ENCODE measurements around the gene KMT2E. TPM values are rescaled to one million over a fixed set of nuclear protein-coding genes. Genes with fewer than 3 reads are reported as not detected.

The KMT2E gene
- total and polyA plus RNA-seq, 2 donors (not counting 1 experiment from before 2014, with no cell fraction given) = 32.4 to 328 TPM

- Histone ChIP-seq H3K4me3 (ENCODE audit: control extremely low read depth in 1 of 5, extremely low read depth in 1 of 5, insufficient read depth in 1 of 5, low read depth in 2 of 5, low read length in 4 of 5) (no peak overlapping the region), H4K20me1 (ENCODE audit: control insufficient read depth, insufficient read depth, low read length, poor library complexity, severe bottlenecking) (peaks cover 8% of the 10 kb centered on the region), H3K79me2 (ENCODE audit: control insufficient read depth, insufficient read depth, low read length) (no peaks in the 10 kb centered on the region), H3K36me3 (replicated peaks in 1 of 2; ENCODE audit: control extremely low read depth in 1 of 2, control insufficient read depth in 1 of 2, extremely low read depth in 1 of 2, insufficient read depth in 2 of 2, low read length in 1 of 2) (peaks cover 36 to 95% of the 10 kb centered on the region in 2 experiments), H3K9ac (ENCODE audit: low read length) (no peak overlapping the region), H3K9me3 (ENCODE audit: control extremely low read depth in 1 of 3, control insufficient read depth in 2 of 3, insufficient read depth in 1 of 3, low read length in 2 of 3) (no peaks in the 10 kb centered on the region), H3K27ac (ENCODE audit: low read length in 2 of 2) (no peak overlapping the region), H3K27me3 (replicated peaks in 1 of 4; ENCODE audit: control extremely low read depth in 1 of 4, control insufficient read depth in 3 of 4, insufficient read depth in 4 of 4, low read length in 3 of 4) (no peaks in the 10 kb centered on the region), H3K4me1 (ENCODE audit: control insufficient read depth in 2 of 2, insufficient read depth in 2 of 2, low read length in 2 of 2) (no peaks in the 10 kb centered on the region), H2AFZ (ENCODE audit: insufficient read depth, low read depth, low read length, poor library complexity, severe bottlenecking) (no peak overlapping the region), H3K4me2 (replicated peaks; ENCODE audit: low read depth, low read length, poor library complexity, severe bottlenecking) (no peak overlapping the region)
- Mint-ChIP-seq H3K27me3 (no peaks in the 10 kb centered on the region), H3K4me1 (peaks cover 2% of the 10 kb centered on the region), H3K9me3 (ENCODE audit: insufficient read depth) (no peaks in the 10 kb centered on the region), H3K27ac (no peak overlapping the region), H3K4me3 (no peak overlapping the region)
- TF ChIP-seq CTCF (IDR thresholded peaks at IDR 0.05) (no peak), EZH2 (IDR thresholded peaks at IDR 0.05; ENCODE audit: borderline replicate concordance, insufficient read depth, low read depth, low read length, poor library complexity, severe bottlenecking) (no peak)
- ChIA-PET CTCF (no interaction called here), POLR2A (no interaction called here)
- whole genome bisulfite sequencing (ENCODE audit: insufficient coverage) = 100% methylated on average over 7 of the region's 9 CpGs
- no peak for DNase-seq
- intact Hi-C loops (cut with micrococcal nuclease) = no loop called here
- ATAC-seq (ENCODE audit: low read depth) = no peak
Measured at GRCh38 chr7:105107458-105107857, 93.5 kb downstream of the KMT2E start.

- Histone ChIP-seq H3K9ac (ENCODE audit: low read length) (no peak overlapping the region), H3K27ac (ENCODE audit: low read length in 2 of 2) (peak overlapping the region in 1 of 2 donors; percentile 20), H3K4me2 (replicated peaks; ENCODE audit: low read depth, low read length, poor library complexity, severe bottlenecking) (no peak overlapping the region), H3K36me3 (replicated peaks in 1 of 2; ENCODE audit: control extremely low read depth in 1 of 2, control insufficient read depth in 1 of 2, extremely low read depth in 1 of 2, insufficient read depth in 2 of 2, low read length in 1 of 2) (peaks cover 29 to 80% of the 10 kb centered on the region in 2 experiments), H3K4me1 (ENCODE audit: control insufficient read depth in 2 of 2, insufficient read depth in 2 of 2, low read length in 2 of 2) (no peaks in the 10 kb centered on the region), H3K27me3 (replicated peaks in 1 of 4; ENCODE audit: control extremely low read depth in 1 of 4, control insufficient read depth in 3 of 4, insufficient read depth in 4 of 4, low read length in 3 of 4) (no peaks in the 10 kb centered on the region), H2AFZ (ENCODE audit: insufficient read depth, low read depth, low read length, poor library complexity, severe bottlenecking) (no peak overlapping the region), H3K4me3 (ENCODE audit: control extremely low read depth in 1 of 5, extremely low read depth in 1 of 5, insufficient read depth in 1 of 5, low read depth in 2 of 5, low read length in 4 of 5) (no peak overlapping the region), H4K20me1 (ENCODE audit: control insufficient read depth, insufficient read depth, low read length, poor library complexity, severe bottlenecking) (peaks cover 13% of the 10 kb centered on the region), H3K9me3 (ENCODE audit: control extremely low read depth in 1 of 3, control insufficient read depth in 2 of 3, insufficient read depth in 1 of 3, low read length in 2 of 3) (no peaks in the 10 kb centered on the region), H3K79me2 (ENCODE audit: control insufficient read depth, insufficient read depth, low read length) (no peaks in the 10 kb centered on the region)
- TF ChIP-seq EZH2 (IDR thresholded peaks at IDR 0.05; ENCODE audit: borderline replicate concordance, insufficient read depth, low read depth, low read length, poor library complexity, severe bottlenecking) (no peak), CTCF (IDR thresholded peaks at IDR 0.05) (no peak)
- CTCF ChIA-PET = interaction anchor here (0.6 to 1.4 kb wide), 2 partner anchors 33 to 51 kb away, joined by 3 read pairs; no protein-coding TSS in a partner anchor
- peak overlapping the region; percentile 75 for H3K27ac Mint-ChIP-seq
- no peak for DNase-seq
- WGBS (ENCODE audit: insufficient coverage) = 96% methylated on average over 11 of the region's 11 CpGs
- no peak for ATAC-seq (ENCODE audit: low read depth)
- H3K4me3 Mint-ChIP-seq = no peak overlapping the region
- no peaks in the 10 kb centered on the region for H3K9me3 Mint-ChIP-seq (ENCODE audit: insufficient read depth)
- intact Hi-C loops (cut with micrococcal nuclease) = no loop called here
- POLR2A ChIA-PET = no interaction called here
- no peaks in the 10 kb centered on the region for H3K4me1 Mint-ChIP-seq
- H3K27me3 Mint-ChIP-seq = no peaks in the 10 kb centered on the region
Measured at GRCh38 chr7:105112440-105113418, 98.7 kb downstream of the KMT2E start.
